H54 (cell line): ENCODE measurements around the gene PFN4.
A peak's percentile ranks its signal among the peaks of the same experiment; 100 is the strongest.

ENCODE experiments used
- DNase-seq: peaks from one replicate; pipeline ENCODE4 v3.0.0; 2011; ENCODE audit warnings: low spot score, mixed read lengths; ENCODE audit not compliant: insufficient read length
- FAIRE-seq: peaks from 3 replicates; lab custom pipeline; 2011; peaks lifted over from hg19 to GRCh38; lab: Jason Lieb, UNC
- POLR2A ChIP-seq: IDR thresholded peaks from 2 replicates; pipeline ENCODE4 v1.6.1; 2011; ENCODE audit warnings: low read depth, mild to moderate bottlenecking, low read length

PFN4 gene

DNA sequence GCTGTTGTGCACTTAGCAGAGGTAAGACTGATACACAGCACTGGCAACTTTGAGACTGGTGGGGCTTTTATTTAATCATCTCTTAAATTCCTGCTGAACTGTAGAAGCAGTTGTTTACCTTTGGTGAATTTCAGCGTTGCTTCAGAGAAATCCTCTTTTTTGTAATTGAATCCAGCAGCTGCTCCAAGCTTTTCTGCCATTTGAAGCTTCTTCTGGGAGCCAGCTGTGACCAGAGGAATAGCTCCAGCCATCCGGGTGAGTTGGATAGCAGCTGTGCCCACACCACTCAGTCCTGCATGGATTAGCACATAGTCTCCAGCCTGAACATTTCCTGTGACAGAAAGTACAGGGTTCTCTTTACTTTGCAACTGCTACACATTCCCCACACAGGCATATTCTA is 42.4 kb downstream of the PFN4 start:
- no peak for TF ChIP-seq POLR2A
- FAIRE-seq (no peak), DNase-seq (no peak)

DNA sequence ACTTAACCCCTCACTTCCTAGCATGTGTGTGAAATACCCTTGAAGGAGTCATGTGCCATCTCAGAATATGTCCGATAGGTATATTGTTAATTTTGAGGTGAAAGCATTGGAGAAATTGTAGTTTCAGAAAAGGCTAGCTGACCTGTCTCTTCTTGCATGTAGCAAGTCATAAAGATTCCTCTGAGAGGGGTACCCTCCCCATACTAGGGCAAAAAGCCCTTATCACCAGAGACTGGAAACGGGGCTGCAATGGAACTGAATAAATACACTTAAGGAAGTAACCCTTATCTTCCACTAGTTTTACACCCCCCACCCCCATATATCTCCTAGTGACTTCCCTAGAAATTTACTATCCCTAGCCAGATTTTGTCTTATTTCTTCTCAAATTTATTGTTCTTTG is 45.3 kb downstream of the PFN4 start:
- DNase-seq (no peak), FAIRE-seq (no peak)
- no peak for TF ChIP-seq POLR2A

DNA sequence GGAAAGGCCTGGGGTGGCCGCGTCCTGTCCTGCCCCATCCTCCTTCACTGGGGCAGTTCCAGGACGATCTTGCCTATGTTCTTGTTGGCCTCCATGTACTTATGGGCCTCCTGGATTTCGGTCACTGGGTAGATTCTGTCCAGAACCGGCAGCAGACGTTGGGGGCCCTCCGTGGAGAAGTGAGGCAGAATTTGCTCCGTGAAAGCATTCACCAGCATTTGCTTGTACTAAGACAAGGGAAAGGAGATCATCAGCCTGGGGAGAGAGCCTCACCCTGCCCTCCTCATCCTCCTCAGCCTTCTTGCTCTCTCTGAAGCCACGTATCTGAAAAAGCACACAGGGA is 45.6 kb downstream of the PFN4 start:
- FAIRE-seq (no peak), DNase-seq (no peak)
- TF ChIP-seq POLR2A, result no peak

DNA sequence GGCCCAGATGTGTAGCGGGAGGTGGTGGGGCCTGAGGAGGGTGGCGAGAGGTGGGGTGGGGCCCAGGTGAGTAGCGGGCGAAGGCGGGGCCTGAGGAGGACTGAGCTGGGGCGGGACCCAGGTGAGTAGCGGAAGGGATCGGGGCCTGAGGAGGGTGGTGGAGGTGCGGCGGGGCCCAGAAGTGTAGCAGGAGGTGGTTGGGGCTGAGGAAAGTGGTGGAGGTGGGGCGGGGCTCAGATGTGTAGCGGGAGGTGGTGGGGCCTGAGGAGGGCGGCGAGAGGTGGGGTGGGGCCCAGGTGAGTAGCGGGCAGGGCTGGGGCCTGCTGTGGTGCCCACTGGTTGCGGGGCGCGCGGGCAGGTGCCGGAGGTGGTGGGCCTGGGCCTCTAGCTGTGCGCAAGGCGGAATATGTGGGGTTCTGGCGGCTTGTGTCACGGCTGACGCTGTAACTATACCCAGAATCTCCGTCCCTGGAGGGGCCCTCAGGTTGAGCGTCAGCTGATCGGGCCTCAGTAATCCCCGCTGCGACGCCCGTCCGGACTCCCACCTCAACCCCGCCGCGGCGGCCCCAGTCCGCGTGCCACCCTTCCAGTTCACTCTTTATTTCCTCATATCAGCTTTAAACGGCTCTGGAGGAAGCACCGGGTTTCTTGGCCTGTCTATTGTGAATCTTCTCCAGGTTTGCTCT is 46.1 kb downstream of the PFN4 start:
- FAIRE-seq (no peak), DNase-seq (no peak)
- no peak for TF ChIP-seq POLR2A

DNA sequence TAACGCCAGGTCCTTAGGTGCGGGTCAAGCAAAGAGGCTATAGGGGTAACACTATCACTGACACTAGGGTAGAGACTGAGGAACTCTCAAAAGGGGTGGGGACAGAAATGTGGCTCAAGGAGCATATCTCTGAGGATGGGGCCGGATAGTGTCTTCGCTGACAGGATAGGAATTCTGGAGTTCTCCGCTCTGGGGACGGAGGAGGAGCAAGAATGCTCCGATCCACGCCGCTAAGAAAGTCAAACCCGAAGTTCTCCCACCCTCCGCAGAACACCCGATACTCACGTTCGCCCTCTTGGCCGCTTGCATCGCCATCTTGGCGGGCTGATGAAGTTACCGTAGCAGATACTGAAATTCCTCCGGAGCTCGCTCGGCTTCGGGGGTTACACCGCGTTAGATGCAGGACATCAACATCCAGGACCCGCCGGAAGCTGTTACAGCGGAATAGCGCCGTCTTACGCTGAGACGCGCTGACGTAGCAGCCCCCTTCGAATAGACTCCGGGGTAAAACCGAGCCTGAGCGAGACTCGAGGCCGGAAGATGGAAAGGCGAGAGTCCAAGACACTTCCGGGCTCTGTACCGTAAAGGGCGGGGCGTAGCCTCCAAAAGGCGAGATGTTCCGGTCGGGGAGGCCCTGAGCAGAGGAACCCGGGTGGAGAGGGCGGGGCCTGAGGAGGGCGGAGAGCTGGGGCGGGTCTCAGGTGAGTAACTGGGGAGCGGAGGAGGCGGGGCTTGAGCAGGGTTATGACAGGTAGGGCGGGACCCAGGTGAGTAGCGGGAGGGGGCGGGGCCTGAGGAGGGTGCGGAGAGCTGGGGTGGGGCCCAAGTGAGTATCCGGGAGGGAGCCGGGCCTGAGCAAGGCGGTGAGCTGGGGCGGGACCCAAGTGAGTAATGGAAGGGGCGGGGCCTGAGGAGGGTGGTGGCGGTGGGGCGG is 47.0 kb downstream of the PFN4 start, which contains the start of gene SF3B6:
Gene SF3B6 (minus strand): TSS at position 412 of the 934 bp plus-strand sequence. CDS start 97 bp downstream, at position 315.
- FAIRE-seq (peak; percentile 94), DNase-seq (peak; percentile 90)

DNA sequence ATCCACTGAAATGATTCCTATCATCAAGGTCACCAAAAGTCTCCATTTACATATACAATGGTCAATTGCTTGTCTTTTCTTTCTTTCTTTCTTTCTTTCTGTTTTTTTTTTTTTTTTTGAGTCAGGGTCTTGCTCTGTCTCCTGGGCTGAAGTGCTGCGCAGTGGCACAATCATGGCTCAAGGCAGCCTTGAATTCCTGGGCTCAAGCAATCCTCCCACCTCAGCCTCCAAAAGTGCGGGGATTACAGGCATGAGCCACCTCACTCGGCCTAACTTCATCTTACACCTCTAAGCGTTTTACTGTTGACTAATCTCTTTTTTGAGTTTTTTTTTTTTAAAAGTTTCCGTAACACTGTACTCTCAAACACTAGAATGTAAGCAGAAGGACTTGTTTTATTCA is 47.9 kb downstream of the PFN4 start:
- TF ChIP-seq POLR2A, result no peak
- FAIRE-seq, result no peak

More for the DNA sequence above, 47.0 kb downstream of the PFN4 start, which contains the start of gene SF3B6:
- peak; percentile 71 for TF ChIP-seq POLR2A

DNA sequence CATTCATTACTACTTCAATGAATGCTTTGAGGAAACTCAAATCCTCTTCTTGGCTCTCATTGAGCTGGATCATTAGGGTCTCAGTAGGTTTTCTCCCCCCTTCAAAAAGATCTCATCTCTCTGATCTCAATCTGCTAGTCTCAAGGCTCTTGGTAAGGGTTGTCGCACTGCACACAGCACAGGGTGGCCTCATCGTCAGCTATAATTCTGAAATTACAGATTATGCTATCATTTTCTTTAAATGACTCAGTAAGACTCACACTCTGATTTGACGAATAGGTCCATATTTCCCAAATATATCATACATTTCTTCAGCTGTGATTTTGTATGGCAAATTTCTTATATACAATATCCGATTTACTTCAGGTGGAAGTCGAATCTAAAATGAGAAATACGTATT is 49.3 kb downstream of the PFN4 start:
- no peak for DNase-seq
- FAIRE-seq, result no peak
- TF ChIP-seq POLR2A, result no peak

More for the DNA sequence above, 47.9 kb downstream of the PFN4 start:
- no peak for DNase-seq

DNA sequence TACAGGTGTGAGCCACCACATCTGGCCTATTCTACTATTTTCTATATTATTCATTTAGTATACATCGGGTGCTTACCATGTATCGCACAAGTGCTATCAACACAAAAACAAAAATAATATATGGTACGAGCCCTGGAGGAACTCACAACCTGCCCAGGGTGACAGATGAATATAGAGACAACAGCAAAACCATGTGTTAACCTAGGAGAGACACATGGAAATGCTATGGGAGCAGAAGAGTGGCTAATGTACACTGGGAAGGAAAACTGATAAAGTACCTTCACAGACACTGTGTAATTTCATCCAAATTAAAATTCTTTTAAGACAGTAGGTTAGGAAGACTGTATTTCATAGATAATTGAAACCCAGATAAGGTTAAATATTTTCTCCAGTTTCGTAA is 50.9 kb downstream of the PFN4 start:
- FAIRE-seq, result no peak
- DNase-seq, result no peak
- no peak for TF ChIP-seq POLR2A

DNA sequence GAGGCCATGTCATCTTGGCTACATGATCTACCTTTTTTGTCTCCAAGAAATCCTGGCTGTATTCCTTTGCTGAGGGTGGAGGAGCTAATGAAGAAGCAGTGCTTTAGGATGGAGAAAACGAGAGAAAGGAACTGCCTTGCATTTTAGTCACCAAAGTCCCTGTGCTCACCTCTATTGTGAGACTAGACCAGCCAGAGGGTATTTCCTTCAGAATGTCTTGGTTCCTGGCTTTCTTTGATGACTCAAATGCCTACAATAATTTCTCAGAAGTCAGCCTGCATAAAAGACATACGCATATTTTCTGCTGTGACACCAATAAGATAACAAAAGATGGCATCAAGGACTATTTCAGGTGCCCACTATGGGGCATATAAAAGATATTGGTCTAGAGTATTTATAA is 57.8 kb downstream of the PFN4 start:
- TF ChIP-seq POLR2A, result no peak
- FAIRE-seq, result no peak
- no peak for DNase-seq
